KG1 (cell line): ENCODE measurements around the gene MPV17L2.
A peak's percentile ranks its signal among the peaks of the same experiment; 100 is the strongest.

Experiments
- DNase-seq: peaks from one replicate; lab custom pipeline; 2025; lab: John Stamatoyannopoulos, UW

Gene MPV17L2

DNA sequence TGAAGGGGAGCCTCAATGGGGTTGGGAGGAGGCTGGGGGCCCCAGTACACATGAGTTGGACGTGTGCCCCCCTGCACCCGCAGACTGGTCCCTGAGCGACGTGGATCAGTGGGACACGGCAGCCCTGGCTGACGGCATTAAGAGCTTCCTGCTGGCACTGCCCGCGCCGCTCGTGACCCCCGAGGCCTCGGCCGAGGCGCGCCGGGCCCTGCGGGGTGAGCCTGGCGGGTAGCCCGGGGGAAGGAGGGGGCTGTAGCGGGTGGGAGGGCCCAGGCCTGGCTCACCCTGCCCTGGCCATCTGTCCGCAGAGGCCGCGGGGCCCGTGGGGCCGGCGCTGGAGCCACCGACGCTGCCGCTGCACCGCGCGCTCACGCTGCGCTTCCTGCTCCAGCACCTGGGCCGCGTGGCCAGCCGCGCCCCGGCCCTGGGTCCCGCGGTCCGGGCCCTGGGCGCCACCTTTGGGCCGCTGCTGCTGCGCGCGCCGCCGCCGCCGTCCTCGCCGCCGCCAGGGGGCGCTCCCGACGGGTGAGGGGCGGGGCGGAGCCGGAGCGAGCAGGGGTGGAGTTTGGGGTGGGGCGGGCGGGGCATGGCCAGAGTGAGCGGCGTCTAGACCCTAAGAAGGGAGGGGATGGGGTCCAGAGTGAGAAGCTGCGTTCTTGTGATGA is 31.9 kb upstream of the MPV17L2 start:
- DNase-seq: no peak

DNA sequence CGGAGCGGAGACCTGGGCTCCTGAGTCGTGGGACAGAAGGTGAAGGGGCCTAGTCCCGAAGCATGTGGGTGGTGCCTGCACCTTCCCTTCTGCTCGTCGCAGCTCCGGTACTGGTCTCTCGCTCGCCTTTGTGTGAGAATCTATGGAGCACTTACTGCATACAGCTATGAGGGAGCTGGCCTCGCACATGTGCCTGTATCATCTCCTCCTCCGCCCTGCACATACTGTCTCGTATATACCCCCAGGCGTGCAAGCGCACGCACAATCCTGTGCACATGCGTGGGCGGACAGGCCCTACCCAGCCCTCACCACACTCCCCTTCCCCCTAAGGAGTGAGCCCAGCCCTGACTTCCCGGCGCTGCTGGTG is 31.4 kb upstream of the MPV17L2 start:
- no peak for DNase-seq

DNA sequence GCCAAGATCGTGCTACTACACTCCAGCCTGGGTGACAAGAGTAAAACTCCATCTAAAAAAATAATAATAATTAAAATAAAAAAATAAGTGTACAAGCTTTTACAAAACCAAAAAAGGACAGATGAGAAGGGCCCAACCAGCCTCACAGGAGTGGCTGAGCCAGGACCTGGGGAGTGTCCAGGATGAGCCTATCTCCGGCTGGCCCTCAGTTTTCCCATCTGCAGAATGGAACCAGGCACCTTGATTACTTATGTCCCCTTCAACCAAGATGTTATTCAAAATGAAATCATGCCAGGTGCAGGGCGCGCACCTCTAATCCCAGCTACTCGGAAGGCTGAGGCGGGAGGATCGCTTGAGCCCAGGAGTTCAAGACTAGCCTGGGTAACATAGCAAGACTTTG is 28.9 kb upstream of the MPV17L2 start:
- no peak for DNase-seq

DNA sequence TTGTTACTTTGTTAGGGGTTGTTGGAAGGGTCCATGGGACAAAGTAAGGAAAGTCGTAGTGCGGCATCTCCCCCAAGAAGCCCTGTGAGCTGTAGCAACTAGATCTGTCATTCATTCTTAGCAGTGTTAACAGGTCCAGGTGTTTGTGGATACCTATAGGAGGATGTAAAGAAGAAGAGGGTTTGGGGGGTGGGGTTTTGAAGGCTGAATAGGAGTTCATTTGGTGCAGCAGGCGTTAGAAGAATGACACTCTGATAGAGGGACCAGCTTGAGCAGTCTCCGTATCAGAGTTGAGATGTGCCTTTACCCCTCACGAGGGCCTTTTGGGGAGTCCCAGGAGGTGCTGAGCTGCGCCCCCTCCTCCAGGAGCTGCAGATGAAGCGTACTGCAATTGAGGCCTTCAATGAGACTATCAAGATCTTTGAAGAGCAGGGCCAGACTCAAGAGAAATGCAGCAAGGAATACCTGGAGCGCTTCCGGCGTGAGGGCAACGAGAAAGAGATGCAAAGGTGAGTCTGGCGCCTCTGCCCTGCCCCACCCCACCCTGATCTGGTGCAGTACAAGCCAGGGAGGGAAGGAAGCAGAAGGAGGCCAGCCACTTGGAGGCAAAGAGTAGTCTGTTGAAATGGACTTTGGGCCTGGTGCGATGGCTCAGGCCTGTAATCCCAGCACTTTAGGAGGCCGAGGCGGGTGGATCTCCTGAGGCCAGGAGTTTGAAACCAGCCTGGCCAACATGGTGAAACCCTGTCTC is 27.0 kb upstream of the MPV17L2 start:
- DNase-seq: no peak

DNA sequence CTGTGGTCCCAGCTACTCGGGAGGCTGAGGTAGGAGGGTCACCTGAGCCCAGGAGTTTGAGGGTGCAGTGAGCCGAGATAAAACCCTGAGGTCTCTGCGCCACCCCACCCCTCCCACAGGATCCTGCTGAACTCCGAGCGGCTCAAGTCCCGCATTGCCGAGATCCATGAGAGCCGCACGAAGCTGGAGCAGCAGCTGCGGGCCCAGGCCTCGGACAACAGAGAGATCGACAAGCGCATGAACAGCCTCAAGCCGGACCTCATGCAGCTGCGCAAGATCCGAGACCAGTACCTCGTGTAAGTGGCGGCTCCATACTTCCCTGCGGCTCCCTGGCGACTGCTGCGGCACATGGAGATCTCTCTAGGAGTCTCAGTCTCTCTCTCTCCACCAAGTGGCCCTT is 26.0 kb upstream of the MPV17L2 start:
- no peak for DNase-seq

DNA sequence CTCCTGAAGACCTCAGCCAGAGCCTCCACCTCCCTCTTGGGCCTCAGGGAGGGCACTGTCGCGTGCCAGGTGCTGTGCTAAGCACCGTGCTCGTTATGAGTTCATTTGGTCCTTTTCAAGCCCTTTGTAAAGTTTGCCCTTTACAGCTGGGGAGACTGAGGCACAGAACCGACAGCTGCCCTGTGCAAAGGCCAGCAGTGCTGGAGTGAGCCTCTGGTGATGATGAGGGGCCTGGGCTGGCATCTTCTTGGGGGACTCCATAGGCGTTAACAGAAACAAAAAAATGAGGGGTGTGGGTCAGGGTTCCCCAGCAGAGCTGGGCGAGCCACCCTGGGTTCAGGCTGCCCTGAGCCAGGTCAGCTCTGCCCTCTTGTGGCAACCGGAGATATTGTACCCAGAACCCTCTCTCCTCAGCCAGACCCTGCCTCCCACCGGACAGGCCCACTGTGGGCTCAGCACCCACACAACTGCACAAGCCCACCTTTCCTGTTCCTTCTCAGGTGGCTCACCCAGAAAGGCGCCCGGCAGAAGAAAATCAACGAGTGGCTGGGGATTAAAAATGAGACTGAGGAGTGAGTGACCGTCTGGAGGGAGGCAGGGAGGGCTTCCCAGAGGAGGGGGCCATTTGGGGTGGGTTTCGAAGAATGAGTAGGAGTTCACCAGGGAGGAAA is 24.9 kb upstream of the MPV17L2 start:
- DNase-seq: peak; percentile 3

DNA sequence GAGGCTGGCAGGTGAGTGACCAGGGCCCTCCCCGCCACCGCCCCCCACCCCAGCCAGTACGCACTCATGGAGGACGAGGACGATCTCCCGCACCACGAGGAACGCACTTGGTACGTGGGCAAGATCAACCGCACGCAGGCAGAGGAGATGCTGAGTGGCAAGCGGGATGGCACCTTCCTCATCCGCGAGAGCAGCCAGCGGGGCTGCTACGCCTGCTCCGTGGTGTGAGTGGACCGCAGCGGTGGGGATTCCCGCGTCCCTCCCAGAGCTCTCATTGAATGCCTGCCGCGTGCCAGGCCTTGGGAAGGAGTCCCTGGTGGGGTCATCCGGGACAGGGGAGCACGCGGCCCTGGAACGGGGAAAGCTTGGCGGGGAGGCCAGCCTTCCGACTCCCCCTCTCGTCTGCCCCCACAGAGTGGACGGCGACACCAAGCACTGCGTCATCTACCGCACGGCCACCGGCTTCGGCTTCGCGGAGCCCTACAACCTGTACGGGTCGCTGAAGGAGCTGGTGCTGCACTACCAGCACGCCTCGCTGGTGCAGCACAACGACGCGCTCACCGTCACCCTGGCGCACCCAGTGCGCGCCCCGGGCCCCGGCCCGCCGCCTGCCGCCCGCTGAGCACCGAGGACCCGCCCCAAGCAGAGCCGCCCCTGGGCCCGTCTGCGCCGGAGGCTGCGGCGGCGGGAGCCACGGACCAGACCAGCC is 24.2 kb upstream of the MPV17L2 start:
- DNase-seq: no peak

DNA sequence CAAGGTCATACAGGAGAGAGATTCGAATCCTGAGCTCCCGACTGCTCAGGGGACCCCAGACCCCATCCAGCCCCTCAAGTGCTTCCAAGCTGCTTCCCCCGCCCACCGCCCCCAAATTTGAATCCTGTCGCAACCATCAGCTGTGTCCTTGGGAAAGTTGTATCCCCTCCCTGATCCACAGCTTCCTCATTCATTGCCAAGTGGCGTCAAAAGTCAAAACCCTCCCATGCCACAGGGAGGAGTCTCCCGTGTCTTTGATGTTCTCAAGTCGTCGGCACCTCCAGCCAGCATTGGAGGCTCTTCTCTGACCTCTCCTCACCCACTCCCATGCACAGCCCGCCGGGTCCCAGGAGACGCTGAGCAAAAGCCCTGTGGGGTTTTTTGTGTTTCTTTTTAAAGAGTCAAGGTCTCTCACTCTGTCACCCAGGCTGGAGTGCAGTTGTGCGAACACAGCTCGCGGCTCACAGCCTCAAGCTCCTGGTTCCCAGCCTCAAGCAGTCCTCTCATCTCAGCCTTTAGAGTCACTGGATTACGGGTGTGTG is 22.2 kb upstream of the MPV17L2 start:
- no peak for DNase-seq

DNA sequence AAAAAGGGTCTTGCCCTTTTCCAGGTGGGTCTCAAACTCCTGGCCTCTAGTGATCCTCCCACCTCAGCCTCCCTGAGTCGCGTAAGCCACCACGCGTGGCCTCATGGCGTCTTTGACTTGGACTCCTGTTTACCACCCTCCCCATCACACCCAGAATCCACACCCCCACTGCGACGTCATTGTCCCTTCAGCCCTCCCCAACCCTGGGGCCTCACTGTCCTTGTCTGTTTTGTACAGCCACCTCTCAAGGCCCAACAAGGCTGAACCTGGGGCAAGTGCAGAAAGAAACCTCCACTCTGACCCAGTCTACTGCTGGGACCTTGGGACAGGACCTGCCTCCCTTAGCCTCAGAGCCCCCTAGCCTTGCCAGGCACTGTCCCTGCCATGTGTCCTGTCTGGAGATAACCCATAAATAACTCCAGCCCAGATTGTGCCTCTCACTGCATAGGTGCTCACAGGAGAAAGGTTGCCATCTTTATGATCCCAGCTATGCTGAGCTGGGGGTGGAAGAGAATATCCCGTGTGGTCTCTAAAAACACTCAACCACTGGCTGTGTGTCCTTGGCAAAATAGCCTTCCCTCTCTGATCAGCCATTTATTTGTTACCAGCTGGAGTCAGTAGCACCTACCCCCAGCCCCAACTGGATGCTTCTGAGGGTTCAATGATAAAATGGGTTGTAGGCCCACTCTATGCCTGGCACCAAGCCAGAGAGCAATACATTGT is 21.3 kb upstream of the MPV17L2 start:
- no peak for DNase-seq

DNA sequence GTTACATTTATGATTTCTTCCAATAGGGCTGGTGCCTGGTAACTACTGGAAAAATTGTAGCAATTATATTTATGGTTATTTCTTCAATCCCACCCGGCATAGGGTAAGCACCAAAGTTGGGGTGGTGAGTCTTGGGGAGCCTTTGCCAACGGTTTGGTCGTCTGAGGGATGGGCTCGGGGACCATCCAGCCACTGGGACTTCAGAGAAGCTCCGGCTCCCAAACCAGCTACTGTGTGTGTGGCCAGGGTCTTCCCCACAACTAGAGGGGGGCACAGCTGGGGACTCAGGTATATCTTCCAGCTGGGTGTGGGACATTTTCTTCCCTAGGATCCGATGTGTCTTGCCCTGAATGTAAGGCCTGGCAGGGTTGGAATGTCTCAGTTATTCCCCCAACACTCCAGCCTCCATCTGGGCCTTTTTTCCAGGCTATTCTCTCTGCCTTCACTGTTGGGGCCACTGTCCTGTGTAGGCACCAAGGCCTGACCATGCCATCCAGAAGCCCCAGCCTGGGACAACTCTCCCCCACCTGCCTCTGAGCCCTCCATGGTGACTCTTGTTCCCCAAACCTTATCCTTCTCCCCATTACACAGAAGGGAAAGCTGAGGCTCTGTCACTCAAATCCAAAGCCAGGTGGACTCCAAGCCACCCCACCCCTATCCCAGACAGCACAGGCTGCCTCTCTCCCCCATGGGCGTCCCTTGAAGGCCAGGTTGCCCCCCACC is 20.5 kb upstream of the MPV17L2 start:
- no peak for DNase-seq

DNA sequence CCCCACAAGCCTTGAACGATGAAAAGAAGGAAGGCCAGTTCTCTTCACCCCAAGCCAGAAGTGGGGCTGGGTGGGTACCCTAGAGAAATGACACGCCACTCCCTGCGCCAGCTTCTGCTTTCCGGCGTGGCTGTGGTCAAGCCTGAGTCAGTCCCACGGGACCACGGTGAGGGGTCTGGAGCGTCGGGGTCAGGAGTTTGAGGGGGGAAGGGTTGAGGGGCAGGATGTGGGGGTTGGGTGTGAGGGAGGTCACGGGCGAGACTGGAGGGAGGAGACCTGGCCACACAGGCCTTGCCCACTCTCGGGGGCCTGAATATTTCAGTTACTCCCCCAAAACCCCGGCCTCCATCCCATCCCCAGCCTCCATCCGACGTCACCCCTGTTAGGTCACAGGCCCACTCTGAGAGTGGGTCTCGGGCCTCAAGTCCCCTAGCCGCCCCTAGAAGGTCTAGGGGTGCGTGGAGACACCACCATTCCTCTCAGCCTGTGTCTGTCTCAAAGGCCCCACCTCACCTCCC is 19.9 kb upstream of the MPV17L2 start:
- no peak for DNase-seq

DNA sequence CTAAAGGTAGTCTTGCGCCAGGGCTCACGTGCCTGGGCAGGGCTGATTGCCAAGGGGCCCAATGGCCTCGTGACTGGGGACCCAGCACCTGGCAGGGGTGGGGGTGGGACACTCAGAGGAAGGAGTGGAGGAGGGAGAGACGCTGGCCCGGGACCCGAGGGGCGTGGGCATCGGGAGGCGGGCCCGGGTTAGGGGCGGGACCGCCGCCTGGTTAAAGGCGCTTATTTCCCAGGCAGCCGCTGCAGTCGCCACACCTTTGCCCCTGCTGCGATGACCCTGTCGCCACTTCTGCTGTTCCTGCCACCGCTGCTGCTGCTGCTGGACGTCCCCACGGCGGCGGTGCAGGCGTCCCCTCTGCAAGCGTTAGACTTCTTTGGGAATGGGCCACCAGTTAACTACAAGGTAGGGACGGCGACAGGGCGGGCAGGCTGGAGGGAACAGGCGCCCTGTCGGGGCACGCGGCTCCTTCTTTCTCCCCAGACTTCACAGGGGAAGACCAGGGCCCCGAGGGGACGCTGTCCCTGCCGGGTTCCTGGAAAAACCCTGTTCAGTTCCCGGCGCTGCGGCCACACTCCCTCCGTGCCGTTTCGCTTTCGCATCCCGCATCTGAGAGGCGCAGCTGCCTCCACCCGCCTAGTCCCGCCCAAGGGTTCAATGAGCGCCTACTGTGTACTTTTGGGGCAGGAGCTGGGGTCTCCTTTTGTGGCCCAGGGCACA is 19.3 kb upstream of the MPV17L2 start, which contains the start of gene IFI30:
IFI30 (plus strand) TSS at position 242 of the 717 bp plus-strand sequence; CDS start at position 271, 29 bp downstream.
- no peak for DNase-seq

DNA sequence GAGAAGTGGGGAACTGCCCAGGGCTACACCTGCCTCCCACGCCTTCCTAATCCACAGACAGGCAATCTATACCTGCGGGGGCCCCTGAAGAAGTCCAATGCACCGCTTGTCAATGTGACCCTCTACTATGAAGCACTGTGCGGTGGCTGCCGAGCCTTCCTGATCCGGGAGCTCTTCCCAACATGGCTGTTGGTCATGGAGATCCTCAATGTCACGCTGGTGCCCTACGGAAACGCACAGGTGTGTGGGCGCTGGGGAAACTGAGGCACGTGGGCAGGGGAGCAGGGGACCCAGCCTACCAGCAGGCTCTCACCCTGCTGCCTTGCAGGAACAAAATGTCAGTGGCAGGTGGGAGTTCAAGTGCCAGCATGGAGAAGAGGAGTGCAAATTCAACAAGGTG is 18.0 kb upstream of the MPV17L2 start:
- DNase-seq: no peak

DNA sequence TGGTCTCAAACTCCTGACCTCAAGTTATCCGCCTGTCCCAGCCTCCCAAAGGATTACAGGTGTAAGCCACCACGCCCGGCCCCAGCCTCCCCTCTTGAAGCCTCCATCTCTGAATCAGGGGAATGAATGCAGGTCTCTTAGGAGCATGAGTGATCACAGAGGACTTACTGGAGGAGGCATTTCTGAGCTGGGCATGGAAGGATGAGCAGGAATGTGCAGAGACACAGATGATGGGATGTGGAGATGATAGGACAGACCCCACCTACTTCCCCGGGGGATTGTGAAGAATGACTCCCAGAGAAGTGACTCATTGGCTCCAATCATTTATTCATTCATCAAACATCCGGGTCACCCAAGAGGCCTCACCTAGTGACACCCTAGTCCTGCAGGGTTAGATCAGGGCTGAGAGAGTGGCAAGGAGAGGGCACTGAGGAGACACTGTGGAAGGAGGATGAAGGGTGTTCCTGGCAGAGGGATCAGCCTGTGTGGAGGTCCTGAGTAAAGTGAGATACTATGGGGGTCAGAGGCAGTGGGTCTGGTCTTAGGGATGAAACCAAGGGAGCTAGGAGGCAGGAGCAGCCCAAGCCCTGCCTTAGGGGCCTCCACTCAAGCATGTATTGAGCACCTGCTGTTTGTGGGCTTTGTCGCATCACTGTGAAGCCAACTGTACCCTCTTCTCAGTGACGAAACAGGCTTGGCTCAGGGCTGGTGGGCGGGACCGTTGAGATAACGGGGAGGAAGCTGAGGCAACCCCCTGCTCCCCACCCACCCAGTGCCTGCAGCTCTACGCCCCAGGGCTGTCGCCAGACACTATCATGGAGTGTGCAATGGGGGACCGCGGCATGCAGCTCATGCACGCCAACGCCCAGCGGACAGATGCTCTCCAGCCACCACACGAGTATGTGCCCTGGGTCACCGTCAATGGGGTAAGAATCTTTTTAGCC is 16.4 kb upstream of the MPV17L2 start:
- no peak for DNase-seq

DNA sequence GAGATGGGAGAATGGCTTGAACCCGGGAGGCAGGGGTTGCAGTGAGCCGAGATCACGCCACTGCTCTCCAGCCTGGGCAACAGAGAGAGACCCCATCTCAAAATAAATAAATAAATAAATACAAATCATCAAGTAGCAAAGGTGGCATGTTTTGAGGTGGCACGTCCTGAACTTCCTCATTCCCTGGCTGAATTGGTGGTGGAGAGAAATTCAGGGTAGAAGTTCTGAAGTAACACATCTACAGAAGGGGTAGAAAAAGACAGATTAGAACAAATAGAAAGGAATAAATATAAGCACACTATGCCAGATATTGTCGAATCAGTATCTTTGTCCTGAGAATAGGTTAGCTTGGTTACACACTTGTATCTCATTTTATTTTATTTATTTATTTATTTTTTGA is 13.1 kb upstream of the MPV17L2 start:
- DNase-seq: no peak

DNA sequence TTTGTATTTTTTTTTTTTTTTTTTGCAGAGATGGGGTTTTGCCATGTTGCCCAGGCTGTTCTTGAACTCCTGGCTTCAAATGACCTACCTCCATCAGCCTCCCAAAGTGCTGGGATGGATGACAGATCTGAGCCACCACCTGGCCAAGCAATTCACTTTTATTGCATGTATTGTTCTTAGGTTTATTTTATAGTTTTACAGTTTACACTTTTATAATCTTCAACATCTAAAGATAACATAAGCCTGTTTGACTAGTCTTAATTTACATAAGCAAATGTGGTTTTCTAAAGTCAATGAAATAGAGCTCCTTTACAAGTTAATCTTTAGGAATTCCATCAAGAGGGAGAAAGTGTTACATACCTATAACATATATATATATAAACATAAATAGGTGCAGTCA is 9.5 kb upstream of the MPV17L2 start:
- DNase-seq: no peak

DNA sequence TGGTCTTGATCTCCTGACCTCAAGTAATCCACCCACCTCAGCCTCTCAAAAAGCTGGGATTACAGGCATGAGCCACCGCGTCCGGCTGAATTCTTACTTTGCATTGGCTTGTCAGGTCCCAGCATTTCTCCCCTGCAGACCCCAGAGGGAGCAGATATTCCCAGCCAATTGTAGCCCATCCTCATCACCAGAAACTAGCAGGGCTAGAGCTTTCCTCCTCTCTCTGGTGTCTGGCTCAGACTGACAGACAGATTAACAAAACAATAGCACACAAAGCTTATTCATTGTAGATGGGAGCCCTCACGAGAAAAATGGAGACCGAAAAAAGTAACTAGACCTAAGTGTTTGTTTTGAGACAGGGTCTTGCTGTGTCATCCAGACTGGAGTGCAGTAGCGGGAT is 7.5 kb upstream of the MPV17L2 start:
- DNase-seq: no peak

DNA sequence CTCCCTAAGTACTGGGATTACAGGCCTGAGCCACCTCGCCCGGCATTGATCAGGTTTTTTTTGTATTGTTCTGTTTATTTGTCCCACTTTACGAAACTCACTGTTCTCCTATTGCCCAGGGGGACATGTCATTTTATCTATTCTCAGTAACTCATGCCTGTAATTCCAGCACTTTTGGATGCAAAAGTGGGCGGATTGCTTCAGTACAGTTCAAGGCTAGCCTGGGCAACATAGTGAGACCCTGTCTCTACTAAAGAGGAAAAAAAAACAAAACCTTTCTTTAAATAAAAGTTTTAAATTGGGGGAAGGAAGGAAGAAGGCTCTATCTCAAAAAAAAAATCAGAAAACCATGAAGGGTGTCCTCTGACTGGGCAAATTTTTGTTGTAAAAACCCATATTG is 2.7 kb upstream of the MPV17L2 start:
- no peak for DNase-seq

DNA sequence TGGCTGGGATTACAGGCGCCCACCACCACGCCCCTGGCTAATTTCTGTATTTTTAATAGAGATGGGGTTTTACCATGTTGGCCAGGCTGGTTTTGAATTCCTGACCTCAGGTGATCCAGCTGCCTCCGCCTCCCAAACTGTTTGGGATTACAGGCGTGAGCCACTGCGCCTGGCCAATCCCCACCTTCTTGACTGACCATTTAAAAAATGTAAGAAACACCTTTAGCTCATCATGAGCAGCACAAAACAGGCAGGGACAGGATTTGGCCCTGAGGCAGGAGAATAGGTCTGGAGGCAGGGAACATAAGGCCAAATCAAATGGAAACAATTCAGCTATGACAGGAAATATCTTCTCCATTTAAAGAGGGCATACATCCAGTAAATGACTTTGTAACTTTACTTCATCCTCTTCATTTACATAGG is 1.4 kb upstream of the MPV17L2 start:
- no peak for DNase-seq
